Cardiac muscle cell (in vitro differentiated cells and primary cell): ENCODE measurements around the gene ZBTB3. TPM values are rescaled to one million over a fixed set of nuclear protein-coding genes. Genes with fewer than 3 reads are reported as not detected.
A peak's percentile ranks its signal among the peaks of the same experiment; 100 is the strongest.

Experiments
- DNase-seq, 2 donors: peaks; one replicate each; pipeline versions ENCODE4 v3.0.0 to v3.0.0-alpha.2; 2010 to 2017; ENCODE audit warnings: low read depth in 1 of 2, low spot score in 1 of 2
- H3K27ac ChIP-seq: fragments of 200-600 bp; sonication (generic); 2 replicates; pipeline ENCODE4 v1.5.1; 2016
- H3K27me3 ChIP-seq: fragments of 200-600 bp; sonication (generic); 2 replicates; pipeline ENCODE4 v1.6.0; 2016; ENCODE audit warnings: control low read depth
- H3K36me3 ChIP-seq: fragments of 200-600 bp; sonication (generic); 2 replicates; pipeline ENCODE4 v1.5.1; 2016; ENCODE audit warnings: control low read depth
- H3K4me1 ChIP-seq: fragments of 200-600 bp; sonication (generic); 2 replicates; pipeline ENCODE4 v1.8.1; 2017; ENCODE audit warnings: low read depth, mild to moderate bottlenecking, mixed run types
- H3K4me3 ChIP-seq: fragments of 200-600 bp; sonication (generic); 2 replicates; pipeline ENCODE4 v1.5.1; 2016; ENCODE audit warnings: mild to moderate bottlenecking
- H3K9me3 ChIP-seq: fragments of 200-600 bp; sonication (generic); 2 replicates; pipeline ENCODE4 v1.5.1; 2017; ENCODE audit warnings: low read depth, mild to moderate bottlenecking, control low read depth
- polyA plus RNA-seq: library from polyadenylated mRNA; unstranded; fragments of >200 nt; fragmentation: Nextera tagmentation; extraction: Ambion mirVana; gene quantifications from 2 replicates; pipeline ENCODE4 v1.2.1, GENCODE V29; 2016
- total RNA-seq: library from RNA; depleted of rRNA; stranded (reverse); fragments of >200 nt; gene quantifications from 2 replicates; pipeline ENCODE4 v1.2.3, GENCODE V29; 2016
- TF ChIP-seq, protein P1 (sequence below): IDR thresholded peaks from 2 replicates; pipeline ENCODE4 v1.5.1; 2012; ENCODE audit warnings: low read depth, mild to moderate bottlenecking, low read length

Gene ZBTB3
- total and polyA plus RNA-seq, 2 experiments from 2014 or later, result 10.4 to 14.3 TPM

DNA sequence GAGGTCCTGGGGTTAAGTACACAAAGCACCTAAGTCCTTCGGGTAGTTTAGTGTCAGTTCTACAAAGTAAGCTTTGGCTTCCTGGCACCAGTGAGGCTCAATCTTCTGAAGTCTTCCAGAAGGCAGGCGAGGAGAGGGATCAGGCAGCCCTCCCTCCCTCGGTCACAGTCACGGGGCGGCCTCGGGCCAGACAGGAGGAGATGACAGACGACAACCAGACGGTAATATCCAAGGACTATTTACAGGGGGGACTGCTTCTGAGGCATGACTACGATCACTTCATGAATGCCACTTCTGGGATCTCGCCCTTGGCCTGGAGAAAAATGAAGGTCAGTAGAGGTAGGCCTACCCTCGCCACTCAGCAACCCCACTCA lies 38.2 kb upstream of the ZBTB3 start:
- TF ChIP-seq, protein P1, sequence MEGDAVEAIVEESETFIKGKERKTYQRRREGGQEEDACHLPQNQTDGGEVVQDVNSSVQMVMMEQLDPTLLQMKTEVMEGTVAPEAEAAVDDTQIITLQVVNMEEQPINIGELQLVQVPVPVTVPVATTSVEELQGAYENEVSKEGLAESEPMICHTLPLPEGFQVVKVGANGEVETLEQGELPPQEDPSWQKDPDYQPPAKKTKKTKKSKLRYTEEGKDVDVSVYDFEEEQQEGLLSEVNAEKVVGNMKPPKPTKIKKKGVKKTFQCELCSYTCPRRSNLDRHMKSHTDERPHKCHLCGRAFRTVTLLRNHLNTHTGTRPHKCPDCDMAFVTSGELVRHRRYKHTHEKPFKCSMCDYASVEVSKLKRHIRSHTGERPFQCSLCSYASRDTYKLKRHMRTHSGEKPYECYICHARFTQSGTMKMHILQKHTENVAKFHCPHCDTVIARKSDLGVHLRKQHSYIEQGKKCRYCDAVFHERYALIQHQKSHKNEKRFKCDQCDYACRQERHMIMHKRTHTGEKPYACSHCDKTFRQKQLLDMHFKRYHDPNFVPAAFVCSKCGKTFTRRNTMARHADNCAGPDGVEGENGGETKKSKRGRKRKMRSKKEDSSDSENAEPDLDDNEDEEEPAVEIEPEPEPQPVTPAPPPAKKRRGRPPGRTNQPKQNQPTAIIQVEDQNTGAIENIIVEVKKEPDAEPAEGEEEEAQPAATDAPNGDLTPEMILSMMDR, result no peak
- no peaks in the 10 kb centered on the region for H3K27me3 ChIP-seq
- H3K36me3 ChIP-seq, result peaks cover 39% of the 10 kb centered on the region
- H3K4me1 ChIP-seq, result peaks cover 16% of the 10 kb centered on the region
- peak overlapping the region; percentile 92 for H3K4me3 ChIP-seq
- no peaks in the 10 kb centered on the region for H3K9me3 ChIP-seq
- peak overlapping the region; percentile 97 for H3K27ac ChIP-seq
- DNase-seq, result peak in 1 of 2 donors; percentile 94

DNA sequence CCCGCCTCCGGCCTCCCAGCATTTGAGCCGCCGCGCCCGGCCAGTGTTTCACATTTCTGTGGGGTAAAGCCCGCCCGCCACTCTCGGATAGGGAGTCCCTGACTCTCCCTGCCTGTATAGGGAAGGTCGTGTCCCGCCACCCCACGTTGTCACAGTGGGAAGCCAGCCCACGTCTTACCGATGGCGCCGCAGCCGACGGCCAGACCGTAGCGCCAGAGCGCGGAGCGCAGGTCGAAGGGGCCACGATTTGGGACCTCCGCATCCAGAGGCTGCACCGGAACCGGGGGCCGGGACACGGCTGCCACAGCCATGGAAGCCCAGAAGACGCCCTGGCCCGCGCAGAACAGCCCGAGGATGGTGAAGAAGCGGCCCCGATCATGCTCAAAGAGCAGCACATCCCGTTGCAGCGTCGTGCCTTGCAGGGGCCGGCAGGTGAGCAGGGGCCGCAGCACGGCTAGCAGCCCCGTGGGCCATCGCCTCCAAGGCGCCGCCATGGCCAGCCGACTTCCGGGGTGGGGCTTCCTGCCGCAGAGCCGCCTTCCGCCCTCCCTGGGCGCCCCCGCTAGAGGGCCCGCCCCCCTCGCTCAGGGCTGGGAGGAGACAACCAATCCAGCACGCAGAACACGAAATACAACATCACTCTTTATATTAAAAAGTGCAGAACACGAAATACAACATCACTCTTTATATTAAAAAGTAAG lies 37.7 kb upstream of the ZBTB3 start, which contains the start of gene TMEM223:
TMEM223 (minus strand) TSS at position 506 of the 701 bp plus-strand sequence; CDS start at position 494, 12 bp downstream.
- H3K9me3 ChIP-seq, result no peaks in the 10 kb centered on the region
- H3K4me3 ChIP-seq, result peak within 1 kb of the TSS; percentile 92
- DNase-seq, result peak; percentile 84 to 91
- TF ChIP-seq, protein P1, result no peak
- peak within 1 kb of the TSS; percentile 97 for H3K27ac ChIP-seq
- H3K4me1 ChIP-seq, result peaks cover 16% of the 10 kb centered on the region
- H3K36me3 ChIP-seq, result peaks cover 33% of the 10 kb centered on the region
- no peaks in the 10 kb centered on the region for H3K27me3 ChIP-seq

DNA sequence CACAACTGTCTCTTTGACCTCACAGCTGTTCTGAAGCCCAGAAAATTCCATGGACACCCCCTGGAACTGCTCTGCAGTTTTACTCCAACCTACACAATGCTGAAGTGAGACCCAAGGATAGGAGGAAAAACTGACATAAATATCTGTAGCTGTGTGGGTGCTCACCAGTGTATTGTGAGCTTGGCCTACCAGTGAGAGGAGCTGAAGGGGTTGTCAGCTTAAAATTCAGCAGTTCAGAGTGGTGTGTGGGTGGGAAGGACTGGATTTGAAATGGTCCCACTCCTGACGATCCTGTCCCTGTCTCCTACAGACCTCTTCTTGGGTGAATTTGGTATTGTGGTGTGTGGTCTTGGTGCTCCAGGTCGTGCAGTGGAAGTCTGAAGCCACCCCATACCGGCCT lies 35.6 kb upstream of the ZBTB3 start:
- peaks cover 12% of the 10 kb centered on the region for H3K36me3 ChIP-seq
- no peak overlapping the region for H3K4me3 ChIP-seq
- peaks cover 20% of the 10 kb centered on the region for H3K4me1 ChIP-seq
- H3K9me3 ChIP-seq, result no peaks in the 10 kb centered on the region
- H3K27ac ChIP-seq, result peak overlapping the region; percentile 10
- DNase-seq, result no peak
- no peaks in the 10 kb centered on the region for H3K27me3 ChIP-seq
- TF ChIP-seq, protein P1, result no peak

DNA sequence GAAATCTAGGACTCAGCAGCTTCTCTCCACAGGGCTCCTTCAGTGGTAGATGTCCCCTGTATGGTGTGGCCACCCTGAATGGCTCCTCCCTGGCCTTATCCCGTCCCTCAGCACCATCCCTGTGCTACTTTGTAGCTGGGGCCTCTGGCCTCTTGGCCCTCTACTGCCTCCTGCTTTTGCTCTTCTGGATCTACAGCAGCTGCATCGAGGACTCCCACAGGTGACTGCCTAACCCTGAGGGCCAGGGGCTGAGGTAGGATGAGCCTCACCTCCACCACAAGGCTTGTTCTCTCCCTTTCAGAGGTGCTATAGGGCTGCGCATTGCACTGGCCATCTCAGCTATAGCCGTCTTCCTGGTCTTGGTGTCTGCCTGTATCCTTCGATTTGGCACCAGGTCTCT lies 35.0 kb upstream of the ZBTB3 start:
- peaks cover 7% of the 10 kb centered on the region for H3K36me3 ChIP-seq
- TF ChIP-seq, protein P1, result no peak

DNA sequence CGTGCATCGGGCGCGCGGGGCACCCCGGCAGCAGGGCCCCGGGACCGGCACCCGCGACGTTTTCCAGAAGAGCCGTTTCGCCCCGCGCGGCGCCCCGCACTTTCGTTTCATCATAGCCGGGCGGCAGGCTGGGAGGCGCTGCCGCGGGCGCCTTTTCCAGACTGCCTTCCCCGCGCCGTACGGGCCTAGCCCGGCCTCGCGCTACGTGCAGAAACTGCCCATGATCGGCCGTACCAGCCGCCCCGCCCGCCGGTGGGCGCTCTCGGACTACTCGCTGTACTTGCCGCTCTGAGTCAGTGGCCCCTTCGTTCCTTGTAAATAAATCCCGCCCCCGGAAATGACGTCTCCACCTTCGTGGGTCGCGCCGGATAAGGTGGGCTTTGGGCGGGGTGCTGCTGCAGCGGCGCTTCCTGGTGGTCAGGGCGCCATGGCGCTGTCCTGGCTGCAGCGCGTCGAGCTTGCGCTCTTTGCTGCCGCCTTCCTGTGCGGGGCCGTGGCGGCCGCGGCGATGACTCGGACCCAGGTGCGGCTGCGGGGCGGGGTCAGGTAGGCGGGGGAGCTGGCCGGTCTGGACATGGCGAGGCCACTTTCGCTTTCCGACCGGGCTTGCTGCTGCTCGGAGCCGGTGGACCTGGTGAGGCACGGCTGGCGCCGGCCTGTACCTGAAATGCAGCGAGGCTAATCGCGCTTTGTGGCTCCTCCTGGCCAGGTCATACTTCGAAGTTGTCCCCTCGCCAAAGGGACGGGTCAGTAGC lies 33.2 kb upstream of the ZBTB3 start, which contains the start of gene TMEM179B:
TMEM179B (plus strand) TSS at position 398 of the 755 bp plus-strand sequence; CDS start at position 428, 30 bp downstream.
- Histone ChIP-seq H3K27me3 (no peaks in the 10 kb centered on the region), H3K4me1 (peaks cover 10% of the 10 kb centered on the region), H3K36me3 (peaks cover 10% of the 10 kb centered on the region)

More for the DNA sequence above, 35.0 kb upstream of the ZBTB3 start:
- Histone ChIP-seq H3K4me3 (no peak overlapping the region), H3K9me3 (no peaks in the 10 kb centered on the region), H3K27me3 (no peaks in the 10 kb centered on the region), H3K27ac (peak overlapping the region; percentile 30), H3K4me1 (peaks cover 20% of the 10 kb centered on the region)
- no peak for DNase-seq

More for the DNA sequence above, 33.2 kb upstream of the ZBTB3 start, which contains the start of gene TMEM179B:
- Histone ChIP-seq H3K9me3 (no peaks in the 10 kb centered on the region), H3K4me3 (peak within 1 kb of the TSS; percentile 51), H3K27ac (peak within 1 kb of the TSS; percentile 82)
- TF ChIP-seq, protein P1, result peak; percentile 67
- DNase-seq, result peak; percentile 98 to 100
